RPMI8226 (cell line): ENCODE measurements around the gene PGBD5.

Experiments
- DNase-seq: peaks from one replicate; pipeline ENCODE4 v3.0.0-alpha.2; 2015

PGBD5 gene

GRCh38 chr1:230345139-230345885 lies 80.8 kb downstream of the PGBD5 start:
- DNase-seq, result no peak

GRCh38 chr1:230342699-230343098 lies 83.4 kb downstream of the PGBD5 start:
- DNase-seq, result no peak

- DNase-seq, result no peak
Observed at GRCh38 chr1:230342019-230342418, 84.1 kb downstream of the PGBD5 start.

- no peak for DNase-seq
Observed at GRCh38 chr1:230341162-230341546, 85.0 kb downstream of the PGBD5 start.

- DNase-seq, result no peak
Observed at GRCh38 chr1:230340526-230341161, 85.5 kb downstream of the PGBD5 start.

- no peak for DNase-seq
Observed at GRCh38 chr1:230339033-230339432, 87.1 kb downstream of the PGBD5 start.

- DNase-seq, result no peak
Observed at GRCh38 chr1:230337266-230337665, 88.9 kb downstream of the PGBD5 start.

GRCh38 chr1:230335861-230336522 lies 90.1 kb downstream of the PGBD5 start:
- DNase-seq, result peak; percentile 53

- DNase-seq, result no peak
Observed at GRCh38 chr1:230334447-230334837, 91.7 kb downstream of the PGBD5 start.

DNA sequence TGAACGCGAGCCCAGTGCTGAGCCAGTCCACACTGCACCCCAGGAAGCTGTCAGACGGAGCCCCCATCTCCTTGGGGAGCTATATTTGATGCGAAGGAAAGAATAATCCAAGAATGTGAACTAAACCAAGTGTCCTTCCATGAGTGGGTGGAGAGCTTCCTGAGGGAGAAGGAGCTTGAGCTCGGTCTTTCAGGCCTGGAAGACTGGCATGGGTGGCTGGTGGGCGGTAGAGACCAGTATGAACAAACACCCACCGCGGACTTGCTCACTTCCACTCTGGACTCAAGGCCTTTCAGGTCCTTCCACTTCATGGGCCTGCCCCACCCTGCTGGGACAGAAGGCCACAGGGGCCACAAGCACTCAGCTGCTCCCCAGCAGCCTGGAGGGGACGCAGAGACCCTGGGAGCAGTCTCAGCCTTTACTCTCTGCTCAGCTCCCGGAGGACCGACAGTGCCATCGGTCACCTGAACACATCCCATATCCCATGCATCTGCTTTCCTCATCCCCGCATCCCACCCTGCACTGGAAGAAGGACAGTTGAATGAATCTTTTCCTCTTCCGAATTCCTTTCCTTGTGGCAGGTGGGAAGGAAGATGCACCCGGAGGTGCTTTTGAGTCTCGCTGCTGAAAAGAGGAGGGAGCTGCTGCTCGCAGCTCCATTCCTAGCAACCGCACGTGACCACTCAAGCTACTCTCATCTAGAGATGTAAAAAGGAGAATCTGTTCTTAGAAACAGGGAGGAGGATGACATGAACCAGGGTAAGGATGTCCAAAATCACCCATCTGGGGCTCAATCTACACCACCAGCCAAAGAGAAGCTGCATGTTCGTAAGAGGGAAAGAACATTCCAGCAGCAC lies 92.3 kb downstream of the PGBD5 start:
- DNase-seq, result no peak

GRCh38 chr1:230332575-230333066 lies 93.5 kb downstream of the PGBD5 start:
- no peak for DNase-seq

DNA sequence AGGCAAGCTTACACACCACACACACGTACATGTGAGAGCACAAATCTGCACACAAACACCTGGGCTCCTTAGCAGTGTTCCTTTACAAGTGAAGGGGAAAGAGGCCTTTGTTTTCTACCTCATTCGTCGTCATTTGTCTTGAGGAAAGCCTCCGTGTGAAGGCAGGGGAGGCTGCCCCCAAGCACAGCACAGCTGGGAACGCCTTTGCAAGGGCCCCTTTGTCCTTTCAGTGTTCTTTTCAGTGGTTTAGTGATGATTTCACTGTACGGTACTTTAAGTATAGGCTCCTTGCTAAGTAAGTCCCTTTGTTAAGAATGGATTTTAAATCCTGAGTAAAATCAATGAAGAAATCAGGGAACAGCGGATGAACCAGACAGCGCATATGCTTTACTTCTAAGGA lies 94.1 kb downstream of the PGBD5 start:
- no peak for DNase-seq

GRCh38 chr1:230330157-230330556 lies 96.0 kb downstream of the PGBD5 start:
- no peak for DNase-seq

- DNase-seq, result no peak
Observed at GRCh38 chr1:230328342-230329015, 97.7 kb downstream of the PGBD5 start.

DNA sequence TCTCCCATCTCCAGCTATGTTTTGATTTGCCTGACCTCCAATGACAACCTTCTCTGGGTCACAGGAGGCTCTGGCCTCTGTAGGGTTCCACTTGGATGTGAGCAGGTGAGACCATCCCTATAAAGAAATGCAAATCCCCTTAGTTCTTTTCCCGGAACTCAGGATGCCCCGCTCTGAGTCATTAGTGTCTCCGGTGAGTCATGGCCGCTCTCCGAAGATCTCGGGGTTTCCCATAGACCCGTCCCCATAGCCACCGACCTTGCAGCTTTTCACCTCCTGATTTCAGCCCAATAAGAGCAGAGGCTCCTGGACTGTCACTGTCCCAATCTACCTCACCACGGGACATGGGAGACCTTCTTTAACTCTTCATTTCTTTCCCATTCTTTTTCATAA lies 98.2 kb downstream of the PGBD5 start:
- DNase-seq, result no peak

GRCh38 chr1:230326971-230327891 lies 98.9 kb downstream of the PGBD5 start:
- DNase-seq, result no peak

GRCh38 chr1:230323686-230324085 lies 102.4 kb downstream of the PGBD5 start:
- no peak for DNase-seq

- DNase-seq, result no peak
Observed at GRCh38 chr1:230322967-230323547, 103.1 kb downstream of the PGBD5 start.

DNA sequence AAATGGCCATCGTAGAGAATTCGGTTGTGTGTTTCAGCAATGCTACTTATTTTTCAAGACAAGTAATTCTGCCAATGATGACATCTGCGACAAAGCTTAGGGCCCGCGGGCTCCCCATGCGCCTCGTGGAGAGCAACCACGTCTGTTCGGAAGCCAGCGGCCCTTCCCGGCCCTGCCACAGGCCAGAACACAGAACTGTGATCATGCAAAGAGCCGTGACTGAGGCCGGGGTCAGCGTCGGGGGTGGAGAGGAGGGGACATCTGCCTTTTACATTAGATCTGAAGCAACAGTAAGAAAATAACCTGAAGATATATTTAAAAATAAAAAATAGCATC lies 103.7 kb downstream of the PGBD5 start:
- DNase-seq, result no peak

DNA sequence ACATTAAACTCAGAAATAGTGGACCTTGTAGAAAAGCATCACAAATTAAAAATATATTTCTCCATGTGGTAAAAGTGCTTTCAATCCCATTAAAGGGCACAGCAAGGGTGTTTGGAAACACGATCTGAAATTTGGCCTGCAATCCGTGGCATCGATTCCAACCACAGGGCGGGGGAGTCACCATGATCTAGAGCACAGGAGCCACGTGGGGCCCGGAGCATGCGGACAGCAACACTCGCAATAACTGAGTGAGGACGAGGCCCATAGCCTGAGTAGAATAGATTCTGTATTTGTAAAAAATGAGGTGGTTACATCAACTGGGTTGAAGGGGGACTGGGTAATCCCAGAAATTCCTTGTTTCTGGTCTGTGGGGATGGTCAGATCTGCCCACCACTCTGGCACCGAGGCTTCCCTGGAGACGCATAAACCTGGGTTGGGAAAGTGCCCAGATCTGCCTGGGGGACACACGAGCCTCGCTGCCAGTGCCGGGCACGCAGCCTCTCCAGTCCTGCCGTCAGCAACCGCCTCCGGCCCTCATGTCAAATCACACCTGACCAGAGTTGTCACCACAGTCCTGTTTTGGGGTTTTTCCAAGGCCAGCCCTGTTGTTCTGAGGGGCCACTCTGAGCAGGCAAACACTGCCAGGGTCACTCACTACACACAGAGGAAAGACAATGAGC lies 104.3 kb downstream of the PGBD5 start:
- DNase-seq, result no peak
